NCI-H2081 (cell line): ENCODE measurements around the gene DTX4.
"Not testable (repeated sequence)": the region's sequence is repeated elsewhere in the genome, so short reads cannot be mapped to it uniquely, and the experiment has no call there.

Source experiments
- DNase-seq, 2 experiments: peaks; one replicate each; lab custom pipeline; 2025; lab: John Stamatoyannopoulos, UW

The DTX4 gene

DNA sequence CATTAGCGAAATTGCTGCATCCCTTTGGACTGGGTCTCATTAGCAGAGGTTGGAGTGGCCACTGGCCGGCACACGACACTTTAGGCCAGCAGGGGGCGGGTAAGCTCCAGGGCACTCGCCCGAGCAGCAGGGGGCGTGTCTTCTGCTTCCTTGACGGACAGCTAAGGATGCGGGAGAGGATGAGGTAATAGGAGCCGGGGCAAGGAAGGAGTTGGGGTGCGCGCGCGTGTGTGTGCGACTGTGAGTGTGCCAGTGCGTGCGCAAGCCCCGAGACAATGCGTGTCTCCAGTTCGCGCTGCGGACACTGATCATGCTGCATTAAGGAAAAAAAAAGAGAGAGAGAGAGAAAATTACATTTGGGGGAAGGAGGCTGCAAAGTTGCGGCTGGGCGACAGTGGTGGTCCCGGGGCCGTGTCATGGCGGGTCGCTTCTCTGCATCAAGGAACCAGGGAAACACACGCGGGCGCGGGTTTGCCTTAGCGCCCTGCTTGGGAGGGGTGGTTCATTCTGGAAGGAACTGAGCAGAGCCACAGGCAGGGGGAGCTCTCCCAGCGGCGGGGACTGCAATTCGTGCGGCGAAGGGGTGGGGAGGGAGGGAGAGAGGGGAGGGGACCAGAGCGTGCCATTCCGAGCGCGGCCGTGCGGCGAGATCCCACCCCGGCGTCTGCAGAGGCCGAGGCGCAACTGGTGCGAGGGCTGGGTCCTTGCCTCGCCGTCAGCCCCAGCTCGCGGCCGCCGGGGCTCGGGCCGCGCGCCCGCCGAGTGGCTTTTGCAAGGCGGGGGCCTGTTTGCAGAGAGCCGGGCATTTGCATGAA is at the start of gene DTX4:
DTX4 (plus strand) TSS at position 625 of the 815 bp plus-strand sequence. CDS start 464 bp downstream, outside the sequence.
- DNase-seq: peak; percentile 76 to 81

DNA sequence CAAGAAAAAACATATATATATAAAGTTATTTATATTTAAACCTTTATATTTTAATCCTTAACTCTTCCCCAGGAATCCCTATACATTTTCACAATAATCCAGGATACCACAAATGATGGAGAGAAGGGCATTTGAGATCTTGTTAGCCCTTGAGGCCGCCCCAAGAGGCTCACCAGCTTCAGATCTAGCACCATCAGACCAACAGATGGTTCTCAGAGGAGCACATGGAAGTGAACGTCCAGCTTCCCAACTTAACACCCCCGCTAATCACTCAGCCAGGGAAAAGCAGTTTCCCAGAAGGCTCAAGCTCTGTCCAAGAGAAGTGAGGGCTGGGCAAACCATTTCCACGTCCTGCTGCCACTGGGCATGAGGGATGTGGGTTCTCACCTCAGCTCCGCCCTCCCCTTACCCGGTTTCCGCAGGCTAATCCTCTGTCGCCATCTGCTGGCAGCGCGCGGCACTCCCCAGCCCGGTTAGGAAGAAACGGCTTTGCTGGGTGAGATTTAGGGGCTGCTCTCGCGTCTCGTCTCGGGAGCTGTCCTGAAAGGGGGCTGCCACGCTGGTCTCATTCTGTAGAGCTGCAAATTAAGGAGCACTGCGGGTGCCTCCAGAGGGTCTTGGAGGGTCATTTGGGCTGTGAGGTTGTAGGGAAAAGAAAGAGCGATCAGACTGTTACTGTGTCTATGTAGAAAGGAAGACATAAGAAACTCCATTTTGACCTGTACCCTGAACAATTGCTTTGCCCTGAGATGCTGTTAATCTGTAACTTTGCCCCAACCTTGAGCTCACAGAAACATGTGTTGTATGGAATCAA is 36.1 kb upstream of the DTX4 start:
- peak; percentile 55 to 69 for DNase-seq

DNA sequence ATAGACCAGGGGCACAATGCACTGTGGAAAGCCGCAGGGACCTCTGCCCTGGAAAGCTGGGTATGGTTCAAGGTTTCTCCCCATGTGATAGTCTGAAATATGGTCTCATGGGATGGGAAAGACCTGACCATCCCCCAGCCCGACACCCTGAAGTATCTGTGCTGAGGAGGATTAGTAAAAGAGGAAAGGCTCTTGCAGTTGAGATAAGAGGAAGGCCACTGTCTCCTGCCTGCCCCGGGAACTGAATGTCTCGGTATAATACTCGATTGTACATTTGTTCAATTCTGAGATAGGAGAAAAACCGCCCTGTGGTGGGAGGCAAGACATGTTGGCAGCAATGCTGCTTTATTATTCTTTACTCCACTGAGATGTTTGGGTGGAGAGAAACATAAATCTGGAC is 35.4 kb upstream of the DTX4 start:
- DNase-seq: not testable (repeated sequence)

DNA sequence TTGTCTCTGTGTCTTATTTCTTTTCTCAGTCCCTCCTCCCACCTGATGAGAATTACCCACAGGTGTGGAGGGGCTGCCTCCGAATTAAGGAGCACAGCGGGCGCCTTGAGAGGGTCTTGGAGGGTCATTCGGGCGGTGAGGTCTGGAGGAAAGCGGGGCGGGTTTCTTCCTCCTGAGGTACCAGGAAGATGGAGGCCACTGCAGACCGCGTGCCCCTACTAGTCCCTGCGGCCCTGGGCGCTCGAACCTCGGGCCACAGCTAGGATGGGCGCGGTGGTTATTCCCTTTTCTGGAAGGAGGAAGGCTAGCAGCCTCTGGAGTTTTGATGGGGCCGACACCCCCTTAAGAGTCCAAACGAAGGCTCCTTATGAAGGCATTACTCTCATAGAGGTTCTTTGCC is 34.7 kb upstream of the DTX4 start:
- no peak for DNase-seq

DNA sequence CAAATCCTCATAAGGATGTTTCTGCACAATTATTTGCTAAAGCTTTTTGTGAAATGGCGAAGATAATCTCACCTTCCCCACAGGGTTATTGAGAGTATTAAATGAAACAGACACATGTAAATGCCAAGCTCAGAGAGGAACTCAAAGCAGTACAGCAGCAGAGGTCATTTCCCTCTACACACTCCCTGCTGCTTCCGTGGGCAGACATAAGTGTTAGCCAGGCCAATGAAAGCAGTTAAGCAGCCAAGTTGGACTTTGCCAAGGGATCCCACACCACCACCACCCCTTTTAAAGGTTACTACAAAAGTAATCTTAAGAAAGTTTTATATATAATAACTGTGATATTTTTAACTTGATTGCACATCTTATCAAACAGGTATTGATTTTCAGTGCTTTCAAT is 33.3 kb upstream of the DTX4 start:
- no peak for DNase-seq

DNA sequence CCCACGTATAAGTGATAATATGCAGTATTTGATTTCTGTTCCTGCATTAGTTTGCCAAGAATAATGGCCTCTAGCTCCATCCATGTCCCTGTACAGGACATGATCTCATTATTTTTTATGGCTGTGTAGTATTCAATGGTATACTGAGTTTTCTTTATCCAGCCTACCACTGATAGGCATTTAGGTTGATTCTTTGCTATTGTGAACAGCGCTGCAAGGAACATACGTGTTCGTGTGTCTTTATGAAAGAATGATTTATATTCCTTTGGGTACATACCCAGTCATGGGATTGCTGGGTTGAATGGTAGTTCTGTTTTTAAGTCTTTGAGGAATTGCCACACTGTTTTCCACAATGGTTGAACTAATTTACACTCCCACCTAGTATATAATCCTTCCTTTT is 30.7 kb upstream of the DTX4 start:
- no peak for DNase-seq

DNA sequence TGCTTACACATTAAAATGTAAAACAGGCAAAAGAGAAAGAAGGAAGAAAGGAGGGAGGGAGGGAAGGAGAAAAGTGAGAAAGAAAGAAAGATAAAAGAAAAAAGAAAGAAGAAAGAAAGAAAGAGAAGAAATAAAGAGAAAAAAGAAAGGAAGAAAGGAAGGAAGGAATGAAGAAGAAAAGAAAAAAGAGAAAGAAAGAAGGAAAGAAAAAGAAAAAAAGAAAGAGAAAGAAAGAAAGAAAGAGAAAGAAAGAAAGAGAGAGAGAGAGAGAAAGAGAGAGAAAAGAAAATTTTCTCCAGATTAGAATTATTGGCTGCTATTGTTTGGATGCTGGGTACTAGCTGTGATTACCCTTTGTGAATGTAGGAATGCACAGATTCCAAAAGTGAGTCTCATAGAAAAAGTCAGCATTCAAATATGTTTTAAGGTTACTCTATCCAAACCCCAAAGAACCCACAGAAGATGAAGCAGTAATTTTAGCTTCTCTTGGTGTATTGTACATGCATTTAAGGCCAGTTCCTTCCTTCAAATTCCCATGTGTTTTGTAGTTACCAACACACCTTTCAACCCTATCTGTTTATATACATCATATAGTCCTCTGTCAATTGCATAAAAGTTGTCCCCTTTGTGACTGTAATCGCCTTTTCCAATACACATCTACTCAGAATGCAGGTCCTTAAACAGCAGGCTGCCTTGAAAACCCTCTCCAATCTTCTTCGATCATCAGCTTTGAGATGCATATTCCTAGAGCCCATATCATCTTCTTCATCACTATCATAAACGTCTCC is 30.1 kb upstream of the DTX4 start:
- DNase-seq: no peak

DNA sequence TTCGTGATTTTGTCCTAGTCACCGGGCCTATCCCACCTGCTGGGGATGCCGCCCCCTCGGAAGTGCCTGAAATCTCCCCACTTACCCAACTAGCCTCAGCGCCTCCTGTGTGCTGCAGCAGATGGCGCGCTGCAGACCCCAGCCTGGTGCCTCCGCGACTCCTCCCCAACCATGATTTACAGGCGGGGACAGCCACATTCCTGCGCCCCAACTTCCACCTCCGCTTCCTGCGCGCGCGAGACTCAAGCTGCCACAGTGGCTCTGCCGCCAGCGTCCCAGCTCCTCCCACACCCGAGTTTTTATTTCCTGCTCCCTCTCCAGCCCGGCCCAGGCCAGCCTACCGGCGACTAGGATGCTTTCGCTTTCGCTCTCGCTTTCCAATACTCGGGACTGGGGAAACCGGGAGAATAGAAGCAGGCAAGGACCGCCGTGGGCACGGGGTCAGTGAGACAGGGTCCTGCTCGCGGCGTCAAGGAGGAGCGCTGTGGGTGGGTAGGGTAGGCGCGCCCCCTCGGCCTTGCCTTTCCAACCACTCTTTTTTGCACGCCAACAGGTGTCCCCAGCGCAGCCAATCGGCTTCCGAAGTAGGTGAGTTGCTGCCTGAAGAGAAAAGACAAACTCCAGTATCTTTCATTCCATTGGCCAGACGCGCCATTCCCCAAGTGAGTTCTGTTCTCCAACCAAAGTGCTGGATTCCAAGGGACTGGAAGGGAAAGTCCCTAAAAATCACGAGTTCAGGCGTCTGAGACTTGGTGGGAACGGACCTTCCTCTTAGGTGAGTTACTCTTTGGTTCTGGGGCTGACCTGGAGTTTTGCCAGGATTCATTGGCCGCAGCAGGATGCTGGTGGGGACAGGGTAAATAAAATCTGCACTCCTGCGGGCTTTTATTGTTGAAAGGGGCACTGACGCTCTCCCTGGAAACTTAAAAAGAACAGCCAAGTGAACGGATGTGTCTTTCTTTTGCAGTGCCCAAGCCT is 29.1 kb upstream of the DTX4 start, which contains the start of gene FAM111A:
FAM111A (plus strand) TSS at position 327 of the 978 bp plus-strand sequence. CDS start 6,017 bp downstream, outside the sequence.
- DNase-seq: peak; percentile 72 to 85

DNA sequence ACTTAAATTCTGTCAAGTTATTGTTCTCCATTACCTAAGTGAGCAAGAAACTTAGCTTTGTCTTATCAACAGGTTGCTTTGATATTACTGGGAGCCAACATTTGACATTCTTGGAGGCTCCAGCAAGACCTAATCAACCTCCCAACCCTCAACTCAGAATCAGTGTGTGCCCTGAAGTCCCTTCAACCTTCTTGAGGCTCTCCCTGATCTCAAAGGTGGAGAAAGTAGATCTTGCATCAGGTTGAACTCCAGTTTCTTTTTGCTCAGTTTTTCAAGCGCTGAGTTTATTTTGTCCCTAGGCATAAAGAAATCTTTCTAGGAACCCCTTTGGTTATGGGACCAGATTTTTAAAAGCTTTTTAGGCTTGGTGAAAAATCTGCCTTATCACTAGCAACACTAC is 27.8 kb upstream of the DTX4 start:
- no peak for DNase-seq

DNA sequence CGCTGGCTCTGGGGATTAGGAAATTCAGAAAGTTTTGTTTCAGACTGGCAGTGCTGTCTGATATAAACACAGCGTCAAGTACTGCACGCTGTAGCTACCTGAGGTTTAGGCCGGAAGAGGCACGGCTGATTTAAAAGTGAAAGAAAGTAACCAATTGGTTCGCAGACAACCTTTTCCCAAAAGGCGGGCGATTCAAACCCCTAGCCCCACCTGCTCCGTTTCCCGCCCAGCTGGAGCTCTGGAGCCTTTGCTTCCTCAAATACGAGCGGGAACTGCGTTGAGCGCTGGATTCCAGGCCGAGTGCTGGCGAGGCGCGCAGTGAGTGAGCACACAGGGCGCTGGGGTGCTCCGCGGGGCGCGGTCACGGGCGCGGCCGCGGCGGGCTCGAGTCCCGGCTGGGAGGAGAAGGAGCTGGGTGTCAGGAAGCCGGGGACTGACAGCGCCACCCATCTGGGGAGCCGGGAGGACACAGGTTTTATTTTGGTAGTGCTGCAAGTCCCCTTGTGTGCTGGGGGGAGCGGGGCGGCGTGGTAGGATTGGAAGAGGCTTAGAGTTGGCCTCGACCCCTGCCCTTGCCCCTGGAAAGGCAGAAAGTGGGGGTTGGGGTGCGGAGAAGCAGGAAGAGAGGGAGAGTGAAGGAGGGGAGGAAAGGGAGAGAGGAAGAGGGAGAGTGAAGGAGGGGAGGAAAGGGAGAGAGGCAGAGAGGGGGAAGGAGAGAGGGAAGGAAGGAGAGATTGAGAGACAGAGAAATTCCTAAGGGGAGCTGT is 27.2 kb upstream of the DTX4 start:
- peak; percentile 90 to 94 for DNase-seq

DNA sequence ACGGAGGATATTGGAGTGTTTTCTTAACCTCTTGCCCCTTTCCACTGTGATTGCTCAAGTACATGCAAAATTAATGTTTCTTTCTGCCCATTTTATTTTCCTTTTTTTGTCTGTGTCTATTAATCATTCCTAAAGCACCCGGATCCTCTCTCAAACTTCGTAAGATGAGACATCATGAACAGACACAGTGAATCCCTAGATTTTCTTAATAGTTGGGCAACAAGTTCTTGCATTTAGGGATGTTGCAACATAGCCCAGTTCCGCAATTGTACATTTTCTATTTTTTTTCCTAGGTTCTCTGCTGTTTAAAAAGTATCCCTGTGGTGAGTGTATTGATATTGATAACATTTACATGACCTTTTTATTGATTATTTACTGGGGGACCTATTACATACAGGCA is 26.4 kb upstream of the DTX4 start:
- no peak for DNase-seq

DNA sequence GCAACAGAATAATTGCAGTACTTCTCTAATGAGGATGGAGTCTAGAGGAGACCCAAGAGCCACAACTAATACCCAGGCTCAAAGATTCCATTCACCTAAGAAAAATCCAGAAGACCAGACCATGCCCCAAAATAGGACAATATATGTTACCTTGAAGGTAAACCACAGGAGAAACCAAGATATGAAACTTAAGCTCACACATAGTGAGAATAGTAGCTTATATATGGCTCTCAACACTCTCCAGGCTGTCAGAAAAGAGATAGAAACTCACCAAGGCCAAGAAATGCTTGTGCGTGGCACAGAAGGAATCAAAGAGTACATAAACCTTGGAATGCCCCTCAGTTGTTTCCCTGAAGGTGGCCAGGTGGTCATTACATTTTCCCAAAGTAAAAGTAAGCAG is 20.2 kb upstream of the DTX4 start:
- no peak for DNase-seq

DNA sequence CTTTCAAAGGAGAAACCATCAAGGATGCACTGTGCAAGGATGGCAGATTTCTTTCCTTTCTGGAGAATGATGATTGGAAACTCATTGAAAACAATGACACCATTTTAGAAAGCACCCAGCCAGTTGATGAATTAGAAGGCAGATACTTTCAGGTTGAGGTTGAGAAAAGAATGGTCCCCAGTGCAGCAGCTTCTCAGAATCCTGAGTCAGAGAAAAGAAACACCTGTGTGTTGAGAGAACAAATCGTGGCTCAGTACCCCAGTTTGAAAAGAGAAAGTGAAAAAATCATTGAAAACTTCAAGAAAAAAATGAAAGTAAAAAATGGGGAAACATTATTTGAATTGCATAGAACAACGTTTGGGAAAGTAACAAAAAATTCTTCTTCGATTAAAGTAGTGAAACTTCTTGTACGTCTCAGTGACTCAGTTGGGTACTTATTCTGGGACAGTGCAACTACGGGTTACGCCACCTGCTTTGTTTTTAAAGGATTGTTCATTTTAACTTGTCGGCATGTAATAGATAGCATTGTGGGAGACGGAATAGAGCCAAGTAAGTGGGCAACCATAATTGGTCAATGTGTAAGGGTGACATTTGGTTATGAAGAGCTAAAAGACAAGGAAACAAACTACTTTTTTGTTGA is 19.5 kb upstream of the DTX4 start:
- no peak for DNase-seq

DNA sequence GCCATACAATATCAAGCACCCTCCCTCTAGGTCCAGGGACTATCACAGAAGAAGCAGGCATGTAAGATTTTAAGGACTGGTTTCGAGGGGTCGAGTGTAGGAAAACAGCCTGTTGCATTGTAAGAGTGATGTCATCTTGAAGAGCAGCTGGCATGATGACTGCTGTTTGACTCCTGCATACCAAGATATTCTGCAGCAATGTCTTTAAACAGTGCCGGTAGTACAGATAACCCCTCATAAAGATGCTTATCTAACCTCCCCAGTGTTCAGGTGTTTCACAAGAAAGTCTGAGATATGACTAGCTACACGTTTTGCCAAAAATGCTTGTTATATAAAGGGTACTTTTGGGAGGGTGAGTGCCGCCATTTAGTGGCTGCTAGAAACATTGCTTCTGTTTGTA is 17.3 kb upstream of the DTX4 start:
- no peak for DNase-seq

DNA sequence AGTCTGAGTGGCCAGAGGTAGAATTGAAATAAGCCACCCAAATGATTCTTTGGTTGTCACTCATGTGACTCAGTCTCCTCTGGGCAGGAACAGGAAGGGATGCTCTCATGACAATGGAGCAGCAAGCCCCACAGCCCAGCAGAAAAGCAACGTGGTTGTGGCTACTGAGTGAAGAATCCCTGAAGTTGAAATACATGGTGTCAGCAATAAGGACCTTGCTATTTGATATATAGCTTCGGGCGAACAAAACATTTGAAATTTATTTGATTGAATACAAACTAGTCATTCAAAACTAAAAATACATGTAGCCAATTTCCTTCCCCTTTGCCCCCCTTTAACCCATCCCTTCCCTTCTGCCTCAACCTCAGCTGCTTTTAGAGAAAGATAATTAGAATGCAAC is 14.5 kb upstream of the DTX4 start:
- no peak for DNase-seq

DNA sequence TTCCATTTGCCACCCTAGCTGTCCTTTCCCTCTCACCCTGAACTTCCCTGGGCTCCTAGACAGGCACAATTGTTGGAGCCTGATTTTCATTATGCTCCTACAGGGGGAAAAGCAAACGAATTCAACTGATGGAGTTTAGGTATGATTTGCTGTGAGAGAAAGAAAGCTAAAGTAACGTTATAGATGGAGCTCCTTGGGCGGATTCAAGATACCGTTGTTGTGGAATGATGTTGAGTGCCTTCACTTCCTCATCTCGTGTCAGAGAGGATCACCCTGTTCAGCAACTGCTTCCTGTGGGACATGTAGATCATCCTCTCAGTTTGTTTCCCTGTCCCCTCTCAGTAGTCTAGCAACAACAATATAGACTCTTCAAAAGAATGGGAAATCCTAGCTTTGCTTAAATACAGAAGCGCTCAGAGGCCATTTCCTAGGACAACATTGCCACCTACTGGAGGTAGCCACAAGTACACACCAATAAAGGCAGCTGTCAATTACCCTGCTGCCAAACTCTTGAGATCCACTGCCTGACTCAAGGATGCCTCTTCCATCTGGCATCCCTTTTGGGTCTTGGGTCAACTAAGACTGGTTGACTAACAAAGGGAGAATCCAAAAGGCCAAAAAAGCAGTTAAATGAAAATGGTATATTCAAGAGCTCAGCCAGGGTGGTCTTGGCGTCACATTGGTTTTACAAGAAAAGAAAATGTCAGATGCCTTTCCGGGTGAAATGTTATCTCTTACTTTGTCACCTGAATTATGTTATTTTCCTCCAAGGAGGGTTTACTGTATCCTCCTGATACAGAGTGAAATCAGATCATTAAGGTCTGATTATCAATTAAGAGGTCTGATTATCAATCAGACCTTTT is 13.5 kb upstream of the DTX4 start:
- DNase-seq: peak; percentile 53 to 69

DNA sequence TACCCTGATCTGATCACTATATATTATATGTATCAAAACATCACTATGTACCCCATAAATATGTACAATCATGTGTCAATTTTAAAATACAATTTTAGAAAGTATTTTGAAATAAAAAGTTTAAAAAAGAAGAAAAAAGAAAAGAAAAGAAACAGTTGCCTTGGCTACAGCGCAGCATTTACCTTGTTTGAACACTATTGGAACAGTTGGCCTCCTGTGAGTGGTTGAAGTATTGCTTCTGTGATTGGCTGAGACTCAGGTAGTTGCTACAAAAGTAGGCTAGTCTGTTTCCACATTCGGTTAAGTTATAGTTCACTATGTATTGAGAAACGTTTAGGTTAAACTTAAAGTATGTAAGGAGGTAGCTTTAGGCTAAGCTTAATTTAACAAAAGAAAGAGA is 7.9 kb upstream of the DTX4 start:
- no peak for DNase-seq

DNA sequence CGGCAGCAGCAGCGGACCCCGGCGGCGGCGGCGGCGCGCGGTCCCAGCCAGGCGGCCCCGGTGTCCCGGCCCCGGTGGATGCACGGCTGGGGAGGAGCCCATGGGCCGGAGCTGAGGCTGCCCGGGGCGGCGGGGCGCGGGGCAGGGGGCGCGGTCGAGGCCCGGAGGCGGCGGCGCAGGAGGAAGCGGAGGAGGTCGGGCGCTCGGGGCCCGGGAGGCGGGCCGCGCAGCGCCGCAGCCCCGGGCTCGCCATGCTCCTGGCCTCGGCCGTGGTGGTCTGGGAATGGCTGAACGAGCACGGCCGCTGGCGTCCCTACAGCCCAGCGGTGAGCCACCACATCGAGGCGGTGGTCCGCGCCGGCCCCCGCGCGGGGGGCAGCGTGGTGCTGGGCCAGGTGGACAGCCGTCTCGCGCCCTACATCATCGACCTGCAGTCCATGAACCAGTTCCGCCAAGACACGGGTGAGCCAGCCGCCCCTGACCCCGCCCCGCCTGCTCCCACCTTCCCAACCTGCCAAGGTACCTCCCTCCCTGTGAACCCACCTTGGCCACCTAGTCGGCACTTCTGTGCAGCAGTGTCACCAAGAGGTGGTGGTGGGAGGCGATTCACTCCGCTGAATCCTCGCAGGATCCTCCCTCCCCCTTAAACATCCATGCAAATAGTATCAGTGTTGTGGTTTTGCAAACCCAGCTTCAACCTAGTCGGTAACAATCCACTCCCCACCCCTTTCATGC is 580 bp downstream of the DTX4 start:
- DNase-seq: no peak
